H1 (cell line): ENCODE data around the gene MST1R.

Experiments used
- CEBPB ChIP-seq: IDR thresholded peaks from 2 replicates; pipeline ENCODE4 v1.6.1; 2012; ENCODE audit warnings: low read depth, low read length
- EZH2 ChIP-seq: fragments of 200-600 bp; sonication (generic); IDR thresholded peaks from 2 replicates; pipeline ENCODE4 v1.7.1; 2012; ENCODE audit warnings: low read depth, mild to moderate bottlenecking, moderate library complexity, low read length, inconsistent platforms; ENCODE audit not compliant: severe bottlenecking
- FOSL1 ChIP-seq: IDR thresholded peaks from 2 replicates; pipeline ENCODE4 v1.6.1; 2011; ENCODE audit warnings: mild to moderate bottlenecking, low read depth, low read length, moderate library complexity; ENCODE audit not compliant: insufficient read depth
- JUN ChIP-seq: IDR thresholded peaks from 2 replicates; pipeline ENCODE4 v1.6.1; 2011; ENCODE audit warnings: low read depth, mild to moderate bottlenecking, improper control_type of control experiment, low read length
- KDM4A ChIP-seq: IDR thresholded peaks from one replicate; pipeline ENCODE4 v1.7.1; 2012; ENCODE audit warnings: low read depth, mild to moderate bottlenecking, moderate library complexity, low read length, inconsistent platforms; ENCODE audit not compliant: severe bottlenecking
- TAF1 ChIP-seq: IDR thresholded peaks from 2 replicates; pipeline ENCODE4 v1.6.1; 2011; ENCODE audit warnings: mild to moderate bottlenecking, low read depth, low read length
- ZNF274 ChIP-seq: IDR thresholded peaks from 2 replicates; pipeline ENCODE4 v1.7.0; 2012; ENCODE audit warnings: low read length, borderline replicate concordance; ENCODE audit errors: extremely low read depth
- TF ChIP-seq, protein P1 (sequence below), 3 experiments: IDR thresholded peaks; 1 replicate in 2 of 3; 2 replicates in 1 of 3; pipeline versions ENCODE4 v1.5.1 to v1.6.1; 2011; ENCODE audit warnings: low read length in 3 of 3, mild to moderate bottlenecking in 3 of 3, inconsistent platforms in 2 of 3, low read depth in 1 of 3, moderate library complexity in 1 of 3; ENCODE audit not compliant: insufficient read depth in 1 of 3; ENCODE audit errors: control extremely low read depth in 1 of 3
- TF ChIP-seq, protein P2 (sequence below): IDR thresholded peaks from 2 replicates; pipeline ENCODE4 v1.6.1; 2012; ENCODE audit warnings: inconsistent platforms

- TF ChIP-seq, protein P1, sequence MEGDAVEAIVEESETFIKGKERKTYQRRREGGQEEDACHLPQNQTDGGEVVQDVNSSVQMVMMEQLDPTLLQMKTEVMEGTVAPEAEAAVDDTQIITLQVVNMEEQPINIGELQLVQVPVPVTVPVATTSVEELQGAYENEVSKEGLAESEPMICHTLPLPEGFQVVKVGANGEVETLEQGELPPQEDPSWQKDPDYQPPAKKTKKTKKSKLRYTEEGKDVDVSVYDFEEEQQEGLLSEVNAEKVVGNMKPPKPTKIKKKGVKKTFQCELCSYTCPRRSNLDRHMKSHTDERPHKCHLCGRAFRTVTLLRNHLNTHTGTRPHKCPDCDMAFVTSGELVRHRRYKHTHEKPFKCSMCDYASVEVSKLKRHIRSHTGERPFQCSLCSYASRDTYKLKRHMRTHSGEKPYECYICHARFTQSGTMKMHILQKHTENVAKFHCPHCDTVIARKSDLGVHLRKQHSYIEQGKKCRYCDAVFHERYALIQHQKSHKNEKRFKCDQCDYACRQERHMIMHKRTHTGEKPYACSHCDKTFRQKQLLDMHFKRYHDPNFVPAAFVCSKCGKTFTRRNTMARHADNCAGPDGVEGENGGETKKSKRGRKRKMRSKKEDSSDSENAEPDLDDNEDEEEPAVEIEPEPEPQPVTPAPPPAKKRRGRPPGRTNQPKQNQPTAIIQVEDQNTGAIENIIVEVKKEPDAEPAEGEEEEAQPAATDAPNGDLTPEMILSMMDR (IDR thresholded peaks at IDR 0.05; ENCODE audit: control extremely low read depth in 1 of 3, insufficient read depth in 1 of 3, low read depth in 1 of 3, low read length in 3 of 3): no peak
- TF ChIP-seq CEBPB (no peak), TAF1 (no peak), KDM4A (no peak), ZNF274 (no peak), EZH2 (no peak), JUN (no peak), FOSL1 (no peak)
- TF ChIP-seq, protein P2, sequence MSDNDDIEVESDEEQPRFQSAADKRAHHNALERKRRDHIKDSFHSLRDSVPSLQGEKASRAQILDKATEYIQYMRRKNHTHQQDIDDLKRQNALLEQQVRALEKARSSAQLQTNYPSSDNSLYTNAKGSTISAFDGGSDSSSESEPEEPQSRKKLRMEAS: no peak
These were observed 22.9 kb downstream of the MST1R start for GRCh38 chr3:49880581-49881315.
